DND-41 (cell line): ENCODE measurements around the gene MAPK1.
A peak's percentile ranks its signal among the peaks of the same experiment; 100 is the strongest.

Experiments used
- ATAC-seq: fragments of 200-7000 bp; cut with Tn5 transposase; 3 replicates; pipeline ENCODE4 v1.9.1; 2021; ENCODE audit warnings: low read depth; ENCODE audit not compliant: insufficient read depth
- DNase-seq: peaks from one replicate; pipeline ENCODE4 v3.0.0-alpha.2; 2020
- H2AFZ ChIP-seq: 2 replicates; pipeline ENCODE4 v1.6.0; 2012; ENCODE audit warnings: low read depth, low read length
- H3K27ac ChIP-seq: 2 replicates; pipeline ENCODE4 v1.5.1; 2012; ENCODE audit warnings: low read length, inconsistent platforms
- H3K27me3 ChIP-seq: fragments of 200-600 bp; sonication (generic); 2 replicates; pipeline ENCODE4 v1.6.0; 2012; ENCODE audit warnings: low read length, mild to moderate bottlenecking, inconsistent platforms; ENCODE audit not compliant: insufficient read depth, poor library complexity
- H3K36me3 ChIP-seq: 2 replicates; pipeline ENCODE4 v1.5.1; 2012; ENCODE audit warnings: low read length, inconsistent platforms; ENCODE audit not compliant: insufficient read depth
- H3K4me1 ChIP-seq: 2 replicates; pipeline ENCODE4 v1.5.1; 2012; ENCODE audit warnings: mild to moderate bottlenecking, low read length; ENCODE audit not compliant: insufficient read depth
- H3K4me2 ChIP-seq: 2 replicates; pipeline ENCODE4 v1.6.0; 2012; ENCODE audit warnings: mild to moderate bottlenecking, moderate library complexity, low read length, inconsistent platforms; ENCODE audit not compliant: insufficient read depth
- H3K4me3 ChIP-seq, 2 experiments: fragments of 200-600 bp in 1 of 2; shearing (Covaris generic) in 1 of 2; 2 replicates each; pipeline ENCODE4 v1.5.1; 2012 to 2016; ENCODE audit warnings: inconsistent platforms in 2 of 2, low read length in 2 of 2, mild to moderate bottlenecking in 2 of 2, low read depth in 1 of 2, moderate library complexity in 1 of 2
- H3K79me2 ChIP-seq: 2 replicates; pipeline ENCODE4 v1.6.0; 2012; ENCODE audit warnings: low read length, inconsistent platforms; ENCODE audit not compliant: insufficient read depth
- H3K9ac ChIP-seq: 2 replicates; pipeline ENCODE4 v1.6.0; 2012; ENCODE audit warnings: low read depth, mild to moderate bottlenecking, inconsistent platforms, low read length, moderate library complexity
- H3K9me3 ChIP-seq: 2 replicates; pipeline ENCODE4 v1.5.1; 2012; ENCODE audit warnings: low read length, moderate library complexity, mild to moderate bottlenecking, inconsistent platforms; ENCODE audit not compliant: insufficient read depth, severe bottlenecking
- H4K20me1 ChIP-seq: 2 replicates; pipeline ENCODE4 v1.6.0; 2012; ENCODE audit warnings: low read length; ENCODE audit not compliant: insufficient read depth
- EZH2 ChIP-seq: IDR thresholded peaks from 3 replicates; pipeline ENCODE4 v1.6.1; 2012; ENCODE audit warnings: borderline replicate concordance, low read depth, mild to moderate bottlenecking, moderate library complexity, low read length, inconsistent platforms; ENCODE audit not compliant: severe bottlenecking
- TF ChIP-seq, protein P1 (sequence below): IDR thresholded peaks from 2 replicates; pipeline ENCODE4 v1.5.1; 2012; ENCODE audit warnings: borderline replicate concordance, low read length, moderate library complexity, mild to moderate bottlenecking; ENCODE audit not compliant: poor library complexity, severe bottlenecking; ENCODE audit errors: extremely low read depth

MAPK1 gene

DNA sequence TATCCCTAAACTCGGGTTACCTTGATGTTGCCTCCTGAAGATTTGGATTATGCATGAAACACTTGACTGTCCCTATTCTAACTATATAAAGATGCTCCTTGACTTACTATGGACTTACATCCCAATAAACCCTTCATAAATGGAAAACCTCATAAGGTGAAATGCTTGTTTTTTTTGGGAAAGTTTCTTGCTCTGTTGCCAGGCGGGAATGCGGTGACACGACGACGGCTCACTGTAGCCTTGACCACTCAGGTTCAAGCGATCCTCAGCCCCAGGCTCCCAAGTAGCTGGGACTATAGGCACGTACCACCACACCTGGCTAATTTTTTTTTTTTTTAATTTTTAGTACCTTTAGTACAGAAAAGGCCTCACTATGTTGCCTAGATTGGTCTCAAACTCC is 10.6 kb downstream of the MAPK1 start:
- Histone ChIP-seq H3K27ac (no peak overlapping the region), H3K27me3 (no peaks in the 10 kb centered on the region), H3K4me1 (peaks cover 42% of the 10 kb centered on the region), H3K9me3 (no peaks in the 10 kb centered on the region), H3K36me3 (peaks cover 20% of the 10 kb centered on the region), H3K4me3 (no peak overlapping the region), H3K4me2 (no peak overlapping the region), H3K79me2 (peaks cover 100% of the 10 kb centered on the region), H3K9ac (no peak overlapping the region), H4K20me1 (peaks cover 92% of the 10 kb centered on the region), H2AFZ (no peak overlapping the region)
- TF ChIP-seq, protein P1, sequence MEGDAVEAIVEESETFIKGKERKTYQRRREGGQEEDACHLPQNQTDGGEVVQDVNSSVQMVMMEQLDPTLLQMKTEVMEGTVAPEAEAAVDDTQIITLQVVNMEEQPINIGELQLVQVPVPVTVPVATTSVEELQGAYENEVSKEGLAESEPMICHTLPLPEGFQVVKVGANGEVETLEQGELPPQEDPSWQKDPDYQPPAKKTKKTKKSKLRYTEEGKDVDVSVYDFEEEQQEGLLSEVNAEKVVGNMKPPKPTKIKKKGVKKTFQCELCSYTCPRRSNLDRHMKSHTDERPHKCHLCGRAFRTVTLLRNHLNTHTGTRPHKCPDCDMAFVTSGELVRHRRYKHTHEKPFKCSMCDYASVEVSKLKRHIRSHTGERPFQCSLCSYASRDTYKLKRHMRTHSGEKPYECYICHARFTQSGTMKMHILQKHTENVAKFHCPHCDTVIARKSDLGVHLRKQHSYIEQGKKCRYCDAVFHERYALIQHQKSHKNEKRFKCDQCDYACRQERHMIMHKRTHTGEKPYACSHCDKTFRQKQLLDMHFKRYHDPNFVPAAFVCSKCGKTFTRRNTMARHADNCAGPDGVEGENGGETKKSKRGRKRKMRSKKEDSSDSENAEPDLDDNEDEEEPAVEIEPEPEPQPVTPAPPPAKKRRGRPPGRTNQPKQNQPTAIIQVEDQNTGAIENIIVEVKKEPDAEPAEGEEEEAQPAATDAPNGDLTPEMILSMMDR, result no peak
- TF ChIP-seq EZH2, result no peak
- DNase-seq, result no peak
- no peak for ATAC-seq

- Histone ChIP-seq H3K27ac (no peak overlapping the region), H3K79me2 (peaks cover 100% of the 10 kb centered on the region), H3K4me3 (no peak overlapping the region), H3K4me1 (peaks cover 36% of the 10 kb centered on the region), H3K4me2 (no peak overlapping the region), H2AFZ (no peak overlapping the region), H4K20me1 (peaks cover 90% of the 10 kb centered on the region), H3K9me3 (no peaks in the 10 kb centered on the region), H3K36me3 (peaks cover 20% of the 10 kb centered on the region), H3K9ac (no peak overlapping the region), H3K27me3 (no peaks in the 10 kb centered on the region)
- DNase-seq (no peak), ATAC-seq (no peak)
- TF ChIP-seq, protein P1, result no peak
- no peak for TF ChIP-seq EZH2
These were observed 11.2 kb downstream of the MAPK1 start for GRCh38 chr22:21856197-21856596.

- Histone ChIP-seq H3K4me3 (no peak overlapping the region), H3K9me3 (no peaks in the 10 kb centered on the region), H3K27ac (no peak overlapping the region), H3K9ac (no peak overlapping the region), H3K4me2 (peak overlapping the region; percentile 32; the same call in 1 of the 2 replicates), H3K79me2 (peaks cover 100% of the 10 kb centered on the region), H3K4me1 (peaks cover 32% of the 10 kb centered on the region), H3K27me3 (no peaks in the 10 kb centered on the region), H2AFZ (no peak overlapping the region), H3K36me3 (peaks cover 20% of the 10 kb centered on the region), H4K20me1 (peaks cover 90% of the 10 kb centered on the region)
- TF ChIP-seq, protein P1, result no peak
- TF ChIP-seq EZH2, result no peak
- ATAC-seq, result no peak
- no peak for DNase-seq
These were observed 11.8 kb downstream of the MAPK1 start for GRCh38 chr22:21855676-21856075.

GRCh38 chr22:21850660-21851059 is 16.8 kb downstream of the MAPK1 start:
- Histone ChIP-seq H4K20me1 (peaks cover 78% of the 10 kb centered on the region), H3K9me3 (no peaks in the 10 kb centered on the region), H3K4me3 (no peak overlapping the region), H3K27me3 (no peaks in the 10 kb centered on the region), H3K9ac (no peak overlapping the region), H3K36me3 (peaks cover 13% of the 10 kb centered on the region), H3K27ac (no peak overlapping the region), H3K4me1 (no peaks in the 10 kb centered on the region), H3K79me2 (peaks cover 99% of the 10 kb centered on the region), H2AFZ (no peak overlapping the region), H3K4me2 (no peak overlapping the region)
- ATAC-seq (no peak), DNase-seq (no peak)
- TF ChIP-seq, protein P1, result no peak
- no peak for TF ChIP-seq EZH2
